HUES48 (cell line): ENCODE measurements around the gene RNF144A.

Experiments used
- H3K27ac ChIP-seq: one replicate; pipeline ENCODE4 v1.7.0; 2013; ENCODE audit warnings: low read depth, low read length, inconsistent platforms
- H3K27me3 ChIP-seq: 2 replicates; pipeline ENCODE4 v1.6.1; 2013; ENCODE audit warnings: mild to moderate bottlenecking, low read length; ENCODE audit not compliant: control insufficient read depth, insufficient read depth
- H3K36me3 ChIP-seq: 2 replicates; pipeline ENCODE4 v1.6.1; 2013; ENCODE audit warnings: low read length; ENCODE audit not compliant: control insufficient read depth, insufficient read depth
- H3K4me1 ChIP-seq: 2 replicates; pipeline ENCODE4 v1.6.1; 2013; ENCODE audit warnings: mild to moderate bottlenecking, low read length; ENCODE audit not compliant: control insufficient read depth, insufficient read depth
- H3K4me3 ChIP-seq: 2 replicates; pipeline ENCODE4 v1.5.1; 2013; ENCODE audit warnings: mild to moderate bottlenecking, low read depth, low read length
- H3K9ac ChIP-seq: 2 replicates; pipeline ENCODE4 v1.6.1; 2013; ENCODE audit warnings: mild to moderate bottlenecking, low read depth, low read length, moderate library complexity
- H3K9me3 ChIP-seq: 2 replicates; pipeline ENCODE4 v1.6.1; 2013; ENCODE audit warnings: low read length; ENCODE audit not compliant: control insufficient read depth, insufficient read depth

The RNF144A gene

DNA sequence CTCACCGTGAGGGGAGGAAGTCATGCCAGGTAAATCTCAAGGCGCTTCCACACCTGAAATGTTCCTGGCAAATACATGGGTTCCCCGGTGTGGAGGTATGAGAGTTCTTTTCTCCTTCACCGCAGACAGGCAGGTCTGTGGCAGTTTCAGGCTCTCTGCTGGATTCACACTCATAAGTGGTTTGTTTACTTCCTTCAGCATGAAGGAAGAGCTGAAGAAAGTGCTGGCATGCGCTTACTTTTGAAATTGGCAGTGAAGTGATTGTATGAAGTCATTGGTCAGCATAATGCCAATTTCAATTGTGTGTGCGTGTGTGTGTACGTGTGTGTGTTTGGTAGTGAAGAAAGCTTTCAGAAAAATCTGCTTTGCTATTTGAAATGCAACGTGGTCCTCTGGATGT is 43.4 kb downstream of the RNF144A start:
- H3K4me1 ChIP-seq, result no peaks in the 10 kb centered on the region
- no peak overlapping the region for H3K9ac ChIP-seq
- H3K4me3 ChIP-seq, result no peak overlapping the region
- no peak overlapping the region for H3K27ac ChIP-seq
- H3K9me3 ChIP-seq, result no peaks in the 10 kb centered on the region
- no peaks in the 10 kb centered on the region for H3K36me3 ChIP-seq
- no peaks in the 10 kb centered on the region for H3K27me3 ChIP-seq

DNA sequence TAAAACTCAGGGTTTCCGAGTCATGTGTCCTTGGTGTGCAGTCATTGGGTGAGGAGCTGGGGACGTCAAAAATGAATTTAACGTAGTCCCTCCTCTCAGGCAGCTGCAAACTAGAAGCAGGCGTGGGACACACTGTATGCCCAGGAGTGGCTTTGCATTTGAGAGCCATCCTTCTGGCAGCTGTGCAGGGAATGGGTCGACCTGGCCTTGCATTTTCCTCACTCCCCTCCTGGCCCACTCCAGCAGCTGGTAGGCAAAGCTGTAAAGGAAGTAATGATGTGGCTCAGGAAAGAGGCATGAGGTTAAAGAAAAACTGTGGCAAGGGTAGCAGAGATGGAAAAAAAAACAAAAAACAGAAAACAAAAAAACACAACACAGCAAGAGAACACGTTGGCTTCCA is 46.5 kb downstream of the RNF144A start:
- Histone ChIP-seq H3K27me3 (no peaks in the 10 kb centered on the region), H3K4me3 (no peak overlapping the region), H3K9me3 (no peaks in the 10 kb centered on the region), H3K4me1 (no peaks in the 10 kb centered on the region), H3K27ac (no peak overlapping the region), H3K36me3 (no peaks in the 10 kb centered on the region), H3K9ac (no peak overlapping the region)

DNA sequence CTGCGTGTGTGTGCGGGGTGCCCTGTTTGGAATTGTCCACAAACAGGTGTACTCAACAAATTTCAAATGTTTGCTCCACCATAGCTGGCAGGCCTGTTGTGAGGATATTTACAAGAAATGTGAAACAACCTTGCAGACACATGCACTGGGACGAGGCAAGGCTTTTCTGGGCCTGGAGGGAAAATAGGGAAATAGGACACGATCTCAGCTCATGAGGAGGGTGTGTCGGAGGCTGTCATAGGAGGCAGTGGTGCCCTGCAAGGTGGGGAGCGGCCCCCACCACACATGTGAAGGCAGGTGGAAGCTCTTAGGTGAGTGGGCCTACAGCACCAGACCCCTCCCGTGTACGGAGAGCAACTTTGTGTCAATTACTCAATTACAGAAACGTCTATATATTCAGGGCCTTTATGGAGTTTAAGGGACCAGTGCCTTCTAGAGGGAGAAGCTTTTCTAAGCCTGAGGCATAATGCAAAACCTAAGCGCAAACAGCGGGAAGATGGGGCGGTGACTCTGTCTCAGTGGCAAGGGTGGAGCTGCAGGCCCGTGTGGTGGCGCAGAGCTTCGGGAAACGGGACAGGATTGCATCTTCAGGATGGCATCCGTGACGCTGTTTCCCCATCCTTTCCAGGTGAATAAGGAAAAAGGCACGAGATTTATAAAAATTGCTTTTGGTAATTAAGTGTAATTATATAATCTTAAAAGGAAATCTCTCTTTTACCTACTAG is 48.0 kb downstream of the RNF144A start:
- Histone ChIP-seq H3K4me1 (no peaks in the 10 kb centered on the region), H3K9me3 (no peaks in the 10 kb centered on the region), H3K9ac (no peak overlapping the region), H3K4me3 (no peak overlapping the region), H3K36me3 (no peaks in the 10 kb centered on the region), H3K27ac (no peak overlapping the region), H3K27me3 (no peaks in the 10 kb centered on the region)

DNA sequence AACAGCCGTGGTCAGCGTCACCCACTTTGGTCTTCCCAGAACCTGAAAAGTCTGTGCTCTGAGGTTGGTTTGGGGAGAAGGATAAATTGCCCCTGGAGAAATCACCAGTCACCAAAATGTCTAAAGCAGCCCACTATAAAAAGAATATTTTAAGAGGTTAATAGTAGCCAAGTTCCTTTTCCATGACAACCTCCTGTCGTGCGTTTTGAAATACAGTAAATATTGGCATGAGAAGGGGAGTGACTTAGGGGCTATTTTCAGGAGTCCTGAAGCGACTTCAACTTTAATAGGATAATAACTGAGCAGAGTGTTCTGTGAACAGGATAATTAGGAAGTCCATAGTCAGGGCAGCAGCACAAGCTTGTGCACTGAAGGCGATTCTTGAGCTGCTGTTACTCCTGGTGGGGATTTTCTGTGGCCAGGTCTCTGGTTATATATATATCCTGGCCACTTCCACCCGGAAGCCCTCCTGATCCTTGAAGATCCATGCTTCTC is 49.3 kb downstream of the RNF144A start:
- no peaks in the 10 kb centered on the region for H3K36me3 ChIP-seq
- H3K27me3 ChIP-seq, result no peaks in the 10 kb centered on the region
- no peak overlapping the region for H3K27ac ChIP-seq
- H3K4me1 ChIP-seq, result no peaks in the 10 kb centered on the region
- H3K9ac ChIP-seq, result no peak overlapping the region
- no peaks in the 10 kb centered on the region for H3K9me3 ChIP-seq
- no peak overlapping the region for H3K4me3 ChIP-seq

DNA sequence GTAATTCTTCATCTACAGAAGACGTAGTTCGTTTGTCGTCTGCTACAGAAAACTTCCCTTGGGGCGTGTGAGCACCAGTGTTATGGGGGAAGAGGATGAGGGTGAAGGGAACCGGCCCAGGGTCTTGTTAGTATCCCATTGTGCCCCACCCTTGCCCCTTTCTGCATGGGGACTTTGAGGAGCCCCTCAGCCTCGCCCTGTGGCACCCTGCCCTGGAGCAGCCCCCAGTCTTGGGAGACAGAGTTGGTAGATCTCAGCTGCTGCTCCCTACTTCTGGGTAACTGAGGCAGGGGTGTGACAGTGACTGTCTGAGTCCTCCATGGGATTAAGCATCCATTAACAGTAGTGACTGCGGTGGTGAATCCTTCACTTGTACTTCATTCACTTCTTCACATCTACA is 50.1 kb downstream of the RNF144A start:
- H3K27ac ChIP-seq, result no peak overlapping the region
- H3K36me3 ChIP-seq, result no peaks in the 10 kb centered on the region
- no peaks in the 10 kb centered on the region for H3K27me3 ChIP-seq
- H3K4me3 ChIP-seq, result no peak overlapping the region
- H3K9me3 ChIP-seq, result no peaks in the 10 kb centered on the region
- H3K4me1 ChIP-seq, result no peaks in the 10 kb centered on the region
- no peak overlapping the region for H3K9ac ChIP-seq

DNA sequence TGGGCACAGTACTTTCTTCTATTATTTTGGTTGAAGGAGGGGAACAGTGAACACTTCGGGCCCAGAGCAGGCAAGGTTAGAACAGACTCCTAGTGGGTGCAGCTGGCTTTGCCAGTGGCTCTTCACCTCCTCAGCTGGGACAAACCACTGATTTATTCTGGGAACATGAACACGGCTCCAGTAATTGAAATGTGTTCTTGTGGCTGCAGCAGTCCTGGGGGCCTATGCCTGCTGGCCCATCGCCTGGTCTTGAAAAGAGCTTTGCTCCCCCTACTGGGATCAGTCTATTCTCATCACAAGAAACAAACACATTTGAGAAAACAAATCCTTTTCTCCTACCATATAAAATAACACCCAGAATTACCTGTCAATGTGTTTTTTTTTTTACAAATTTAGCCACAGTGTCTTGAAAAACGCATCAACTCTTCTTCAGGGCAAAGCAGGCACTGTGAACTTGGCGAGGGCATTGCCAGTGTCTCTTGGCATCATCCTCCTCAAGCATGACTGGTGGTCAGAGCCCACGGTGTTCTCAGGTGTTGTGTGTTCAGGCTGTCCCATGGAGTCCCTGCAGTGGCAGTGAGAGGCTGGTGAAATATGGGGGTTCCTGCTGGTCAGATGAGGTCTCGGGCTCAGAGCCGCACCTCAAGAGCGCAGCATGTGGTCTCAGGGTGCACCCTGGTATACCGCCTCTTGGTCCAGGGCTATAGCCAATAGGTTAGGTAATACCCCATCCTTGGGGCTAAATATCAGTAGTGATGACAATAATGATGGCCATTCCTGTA is 51.3 kb downstream of the RNF144A start:
- no peak overlapping the region for H3K27ac ChIP-seq

DNA sequence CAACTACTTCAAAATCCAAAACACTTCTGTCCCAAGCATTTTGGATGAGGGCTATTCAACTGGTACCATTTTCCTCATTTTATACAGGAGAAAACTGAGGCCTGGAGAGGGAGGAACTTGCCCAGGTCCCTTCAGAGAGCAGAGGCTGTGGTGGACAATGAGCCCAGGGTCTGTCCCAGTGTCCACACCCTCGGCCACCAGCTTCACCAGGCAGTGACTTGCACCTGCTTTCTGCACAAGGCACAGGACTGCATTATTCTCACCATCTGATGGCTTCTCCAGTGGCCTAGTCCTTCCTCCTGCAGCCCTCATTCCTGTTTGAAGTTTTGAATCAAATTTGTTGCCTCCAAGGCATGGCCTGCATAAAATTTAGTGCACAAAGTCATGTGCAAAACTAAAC is 53.3 kb downstream of the RNF144A start:
- no peaks in the 10 kb centered on the region for H3K9me3 ChIP-seq
- no peak overlapping the region for H3K4me3 ChIP-seq

More for the DNA sequence above, 51.3 kb downstream of the RNF144A start:
- Histone ChIP-seq H3K27me3 (no peaks in the 10 kb centered on the region), H3K9me3 (no peaks in the 10 kb centered on the region), H3K9ac (no peak overlapping the region), H3K36me3 (no peaks in the 10 kb centered on the region), H3K4me3 (no peak overlapping the region), H3K4me1 (no peaks in the 10 kb centered on the region)

DNA sequence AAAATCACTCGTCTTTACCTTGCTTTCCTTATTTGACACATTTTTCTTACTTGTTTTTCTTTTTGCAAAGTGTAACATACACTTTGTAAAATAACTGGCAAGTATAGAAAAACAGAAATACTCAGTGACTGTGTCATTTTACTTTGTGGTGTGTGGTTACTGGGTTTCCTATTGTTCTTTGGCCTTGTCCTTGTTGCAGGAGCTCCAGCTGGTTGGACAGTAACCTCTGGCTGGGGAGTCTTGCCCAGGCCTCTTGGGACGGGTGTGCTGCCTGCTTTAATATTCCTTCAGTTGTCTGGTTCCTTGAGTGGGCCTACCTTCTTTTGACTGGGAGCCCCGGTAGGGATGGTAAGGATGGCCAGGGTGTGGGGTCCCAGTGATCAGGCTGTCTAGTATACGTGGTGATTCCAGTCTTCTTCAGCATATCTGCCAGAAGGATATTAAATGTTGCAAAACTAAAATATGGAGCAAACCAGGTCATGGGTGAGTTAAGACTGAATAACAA is 53.8 kb downstream of the RNF144A start:
- H3K9ac ChIP-seq, result no peak overlapping the region
- no peaks in the 10 kb centered on the region for H3K4me1 ChIP-seq
- no peak overlapping the region for H3K4me3 ChIP-seq
- no peaks in the 10 kb centered on the region for H3K9me3 ChIP-seq
- H3K27ac ChIP-seq, result no peak overlapping the region
- H3K36me3 ChIP-seq, result no peaks in the 10 kb centered on the region
- no peaks in the 10 kb centered on the region for H3K27me3 ChIP-seq

More for the DNA sequence above, 53.3 kb downstream of the RNF144A start:
- no peaks in the 10 kb centered on the region for H3K36me3 ChIP-seq
- no peaks in the 10 kb centered on the region for H3K4me1 ChIP-seq
- H3K27me3 ChIP-seq, result no peaks in the 10 kb centered on the region
- H3K9ac ChIP-seq, result no peak overlapping the region
- no peak overlapping the region for H3K27ac ChIP-seq

DNA sequence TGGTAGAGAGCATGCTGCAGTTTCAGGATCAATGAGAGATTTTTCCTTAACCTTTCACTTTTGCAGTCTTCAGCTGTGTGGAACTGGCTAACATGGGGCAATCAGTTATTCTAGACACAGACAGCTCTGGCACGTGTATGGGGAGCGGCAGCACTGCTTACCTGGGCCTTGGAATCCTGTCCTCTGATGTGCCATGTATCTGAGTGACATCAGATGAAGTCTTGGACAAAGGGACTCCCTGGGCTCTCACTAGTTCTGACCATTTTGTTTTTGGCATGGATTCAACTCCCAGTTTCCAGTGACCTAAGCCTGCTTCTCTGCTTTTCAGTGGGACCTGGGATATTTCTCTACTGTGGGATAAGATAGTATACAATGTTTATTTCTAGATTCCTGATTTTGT is 54.3 kb downstream of the RNF144A start:
- Histone ChIP-seq H3K4me3 (no peak overlapping the region), H3K4me1 (no peaks in the 10 kb centered on the region), H3K36me3 (no peaks in the 10 kb centered on the region), H3K27ac (no peak overlapping the region), H3K9me3 (no peaks in the 10 kb centered on the region), H3K9ac (no peak overlapping the region), H3K27me3 (no peaks in the 10 kb centered on the region)

DNA sequence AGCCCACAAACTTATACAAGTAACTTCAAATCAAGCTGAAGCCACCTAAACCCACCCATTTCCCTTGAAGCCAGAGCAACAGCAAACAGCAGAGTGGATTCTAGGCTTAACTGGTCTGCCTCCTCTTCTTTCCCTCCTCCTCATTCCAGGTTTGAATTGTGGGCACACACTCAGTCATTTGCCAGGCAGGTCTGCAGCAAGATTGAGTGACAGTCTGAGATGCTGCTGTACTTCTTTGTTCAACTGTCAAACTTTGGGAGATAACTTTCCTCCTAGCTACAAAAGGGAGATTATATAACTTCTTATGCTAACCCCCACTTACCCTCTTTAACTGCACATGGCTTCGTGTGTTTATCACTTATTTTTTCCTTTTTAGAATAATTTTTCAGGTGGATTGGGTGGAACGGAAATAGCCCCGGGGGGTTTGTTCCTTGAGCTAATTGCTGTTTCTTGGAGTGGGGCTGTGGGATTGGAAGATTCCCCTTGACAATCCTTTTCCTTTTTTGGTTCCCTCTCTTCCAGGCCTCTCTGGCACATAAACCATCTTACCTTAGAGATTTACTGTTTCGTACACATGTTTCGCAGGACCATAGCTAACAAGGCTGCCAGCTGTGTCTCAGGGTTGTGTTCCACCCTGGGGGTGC is 55.0 kb downstream of the RNF144A start:
- no peaks in the 10 kb centered on the region for H3K27me3 ChIP-seq
- no peaks in the 10 kb centered on the region for H3K9me3 ChIP-seq
- H3K4me1 ChIP-seq, result no peaks in the 10 kb centered on the region
- no peaks in the 10 kb centered on the region for H3K36me3 ChIP-seq
- H3K27ac ChIP-seq, result no peak overlapping the region
- no peak overlapping the region for H3K9ac ChIP-seq
- H3K4me3 ChIP-seq, result no peak overlapping the region
